HG03558 (cell line): ENCODE measurements around the gene ADCY2.

Experiments
- ATAC-seq: cut with Tn5 transposase; IDR thresholded peaks from one replicate; pipeline ENCODE4 v1.9.1; 2021; ENCODE audit warnings: moderate number of reproducible peaks; ENCODE audit not compliant: unreplicated experiment; ENCODE audit errors: extremely low read depth

Gene ADCY2

GRCh38 chr5:7686794-7687193 lies 290.9 kb downstream of the ADCY2 start:
- no peak for ATAC-seq

GRCh38 chr5:7690557-7690956 lies 294.6 kb downstream of the ADCY2 start:
- ATAC-seq: no peak

DNA sequence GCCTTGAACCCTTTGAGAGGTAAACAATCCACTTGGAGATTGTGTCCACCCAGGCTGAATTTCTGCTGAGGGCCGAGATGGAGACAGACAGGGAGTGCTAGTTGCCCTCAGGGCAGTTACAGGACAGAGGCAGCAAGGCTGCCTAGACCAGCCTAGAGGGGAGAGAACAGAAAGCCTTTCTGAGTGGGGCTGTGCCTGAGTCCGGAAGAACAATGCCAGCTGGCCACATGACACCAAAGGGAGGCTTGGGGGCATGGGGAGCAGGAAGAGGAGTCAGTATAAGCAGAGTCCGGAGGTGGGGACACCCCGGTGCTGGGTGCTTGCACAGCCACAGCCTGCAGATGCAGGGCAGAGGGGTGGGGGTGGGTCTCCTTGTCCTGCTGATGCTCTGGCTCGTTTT lies 309.3 kb downstream of the ADCY2 start:
- ATAC-seq: no peak

DNA sequence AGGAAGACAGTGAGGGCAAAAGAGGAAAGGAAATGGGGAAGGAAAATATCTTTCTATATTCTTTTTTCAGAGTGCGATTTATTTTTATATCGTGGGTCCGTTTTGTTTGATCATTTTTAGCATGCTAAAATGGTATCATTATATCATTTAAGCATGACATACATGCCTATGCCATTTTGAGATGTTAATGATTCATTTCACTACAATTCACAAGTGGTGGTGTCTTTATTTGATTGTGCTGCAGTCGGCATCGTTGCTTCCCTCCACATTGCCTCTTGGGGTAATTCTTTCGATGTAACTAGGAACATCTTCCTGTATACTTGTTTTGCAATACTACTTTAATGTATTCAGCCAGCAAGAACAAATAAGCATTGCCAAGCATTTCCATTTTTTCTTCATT lies 309.8 kb downstream of the ADCY2 start:
- ATAC-seq: no peak

DNA sequence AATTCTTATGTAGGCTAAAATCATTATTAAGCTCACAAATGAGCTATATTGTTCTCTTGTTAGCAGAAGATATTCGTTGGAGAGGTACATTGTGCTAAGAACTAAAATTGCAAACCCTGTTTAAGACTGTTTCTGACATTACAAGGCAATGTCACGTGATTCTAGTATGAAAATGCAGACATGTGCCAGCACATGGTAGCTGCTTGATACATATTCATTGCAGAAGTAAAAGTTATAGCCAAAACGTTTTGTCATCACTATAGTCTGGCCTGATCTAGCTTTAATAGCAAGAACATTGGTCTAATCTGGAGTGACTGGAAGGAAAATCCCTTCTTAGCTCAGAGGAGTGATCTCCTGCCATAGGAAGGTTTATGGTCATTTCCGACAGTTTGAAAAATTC lies 310.3 kb downstream of the ADCY2 start:
- no peak for ATAC-seq

DNA sequence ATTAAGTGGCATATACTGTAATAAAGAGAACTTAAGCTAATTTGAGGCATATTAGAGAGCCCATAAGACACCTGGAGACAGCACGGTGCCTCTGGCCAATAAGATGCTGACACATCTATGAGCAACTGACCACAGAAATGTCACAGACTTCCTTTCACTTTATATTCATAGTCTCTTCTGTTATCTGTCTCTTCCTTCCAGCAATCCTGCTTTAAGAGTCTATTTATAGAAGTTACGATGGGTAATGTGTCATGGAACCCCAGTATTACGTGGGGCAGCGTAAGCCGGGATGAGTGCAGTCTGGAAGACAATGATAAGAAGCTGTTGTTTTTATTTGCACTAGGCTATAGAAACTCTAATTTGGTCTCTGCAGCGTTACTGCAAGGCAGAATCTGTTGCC lies 318.2 kb downstream of the ADCY2 start:
- no peak for ATAC-seq

DNA sequence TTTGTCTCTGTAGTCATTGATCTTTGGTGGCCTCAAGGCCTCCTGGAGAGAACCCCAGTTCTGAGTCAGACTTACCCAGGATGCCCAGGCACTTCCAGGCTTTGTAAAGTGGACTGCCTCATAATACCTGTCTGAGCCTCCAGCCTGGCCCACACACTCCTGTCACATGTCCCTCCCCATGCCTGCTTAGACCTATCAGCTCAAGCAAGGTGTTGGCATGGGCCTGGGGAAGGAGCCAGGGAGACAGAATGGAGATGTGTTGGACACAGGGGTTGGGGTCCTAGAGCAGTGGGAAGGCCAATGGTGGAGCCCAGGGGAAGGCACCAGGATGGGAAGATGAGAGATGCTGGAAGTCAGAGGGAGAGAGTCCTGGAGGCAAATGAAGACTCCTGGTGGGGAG lies 318.8 kb downstream of the ADCY2 start:
- no peak for ATAC-seq

- no peak for ATAC-seq
Measured at GRCh38 chr5:7717691-7718090, 321.8 kb downstream of the ADCY2 start.

GRCh38 chr5:7728076-7728475 lies 332.1 kb downstream of the ADCY2 start:
- ATAC-seq: no peak

DNA sequence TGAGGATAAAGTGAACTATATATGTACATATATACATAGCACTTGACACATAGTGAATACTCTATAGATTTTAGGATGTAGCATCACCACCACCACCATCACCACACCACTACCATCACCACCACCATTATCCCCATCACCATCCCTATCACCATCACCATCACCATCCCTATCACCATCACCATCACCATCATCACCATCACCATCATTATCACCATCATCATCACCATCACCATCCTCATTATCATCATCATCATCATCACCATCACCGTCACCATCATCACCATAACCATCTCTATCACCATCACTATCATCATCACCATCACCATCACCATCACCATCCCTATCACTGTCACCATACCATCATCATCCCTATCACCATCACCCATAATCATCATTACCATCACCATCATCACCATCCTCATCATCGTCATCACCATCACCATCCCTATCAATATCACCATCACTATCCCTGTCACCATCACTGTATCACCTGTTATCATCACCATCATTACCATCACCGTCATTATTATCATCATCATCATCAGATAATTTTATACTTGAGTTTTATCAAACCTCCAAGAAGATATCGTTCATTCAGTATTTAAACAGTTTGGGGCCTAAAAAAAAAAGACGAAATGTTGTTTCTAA lies 345.6 kb downstream of the ADCY2 start:
- ATAC-seq: no peak

DNA sequence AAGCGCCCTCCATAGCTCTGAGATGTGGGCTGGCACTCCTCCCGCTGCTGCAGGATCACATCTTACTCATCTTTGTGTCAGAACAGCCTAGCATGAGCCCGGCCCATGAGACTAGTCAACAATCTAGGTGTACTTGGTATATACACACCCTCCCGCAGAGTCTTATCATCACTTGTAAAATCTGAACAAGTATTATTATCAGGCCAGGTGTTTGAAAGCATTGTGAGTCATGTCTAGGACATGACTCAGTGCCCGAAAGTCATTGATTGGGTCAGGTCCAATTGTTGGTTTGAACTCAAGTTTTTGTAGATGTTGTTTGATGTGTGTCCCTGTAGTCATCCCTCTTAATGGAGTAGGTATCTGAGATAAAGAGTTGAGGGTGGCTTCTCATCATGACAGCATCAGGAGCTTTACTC lies 346.3 kb downstream of the ADCY2 start:
- ATAC-seq: no peak

DNA sequence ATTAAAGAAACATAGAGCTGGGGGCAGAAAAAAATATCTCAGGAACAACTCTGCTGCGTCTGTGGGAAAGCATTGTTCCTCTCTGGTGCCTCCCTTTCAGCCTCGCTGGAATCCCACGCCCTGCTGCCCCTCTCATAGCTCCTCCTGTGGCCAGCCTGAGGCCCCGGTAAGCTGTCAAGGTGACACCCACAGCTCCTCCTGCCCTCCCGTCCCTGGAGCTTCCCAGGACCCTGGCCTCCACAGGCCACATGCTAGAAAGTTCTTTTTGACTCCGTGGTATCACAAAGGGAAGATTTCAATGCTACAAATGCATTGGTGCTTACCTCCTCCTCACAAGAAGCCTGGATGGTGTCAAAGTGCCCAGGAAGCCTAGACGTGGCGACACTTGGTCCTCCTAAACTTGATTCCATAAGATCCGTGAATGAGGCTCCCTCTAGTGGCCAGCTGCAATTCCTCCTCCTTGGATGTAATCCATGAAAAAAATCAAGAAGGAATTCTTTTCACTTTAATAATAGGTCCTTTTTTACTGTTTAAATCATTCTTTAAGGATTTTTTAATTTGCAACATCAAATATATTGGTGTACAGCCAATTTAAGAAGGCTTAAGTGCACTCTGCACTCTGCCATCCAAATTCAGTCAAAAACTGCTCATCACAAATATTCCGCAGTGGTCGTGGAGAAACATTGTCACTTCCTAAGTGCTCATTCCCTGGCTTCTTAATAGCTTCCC lies 350.1 kb downstream of the ADCY2 start:
- ATAC-seq: no peak

GRCh38 chr5:7747728-7748127 lies 351.8 kb downstream of the ADCY2 start:
- no peak for ATAC-seq

DNA sequence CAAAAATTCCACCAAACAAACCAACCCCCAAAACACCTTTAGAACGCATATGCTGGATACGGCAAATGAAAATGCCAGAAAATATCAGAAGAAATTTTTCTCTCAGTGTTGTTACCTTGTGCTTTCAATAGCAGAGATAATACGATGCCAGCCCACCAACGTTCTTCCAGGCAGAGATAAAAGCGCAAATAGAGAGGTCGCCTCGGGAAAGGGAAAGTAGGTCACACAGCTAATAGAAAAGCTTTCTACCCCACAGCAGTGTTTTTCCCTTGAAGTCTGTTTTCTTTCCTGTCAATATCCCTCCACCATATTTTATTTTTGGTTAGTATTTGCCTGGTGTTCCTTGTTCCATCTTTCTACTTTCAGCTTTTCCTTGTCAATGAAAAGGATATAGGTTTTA lies 353.7 kb downstream of the ADCY2 start:
- ATAC-seq: no peak

DNA sequence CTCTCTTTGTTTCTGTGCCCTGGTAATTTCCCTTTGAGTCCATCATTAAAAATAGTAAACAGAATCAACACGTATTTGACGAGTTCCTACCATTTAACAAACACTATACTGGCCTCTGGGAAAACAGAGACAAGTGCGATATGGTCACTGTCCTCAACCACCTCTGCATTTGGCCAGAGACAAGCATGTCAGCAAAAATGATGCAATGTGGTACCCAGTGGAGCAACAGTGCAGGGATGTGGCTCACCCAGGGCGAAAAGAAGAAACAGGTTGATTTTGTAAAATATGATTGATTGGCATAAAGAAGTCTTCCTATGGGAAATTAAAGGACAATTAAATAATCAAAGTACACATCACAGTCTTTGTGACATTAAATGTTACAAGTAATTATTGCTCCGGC lies 355.9 kb downstream of the ADCY2 start:
- ATAC-seq: no peak

GRCh38 chr5:7753181-7753580 lies 357.2 kb downstream of the ADCY2 start:
- ATAC-seq: no peak

DNA sequence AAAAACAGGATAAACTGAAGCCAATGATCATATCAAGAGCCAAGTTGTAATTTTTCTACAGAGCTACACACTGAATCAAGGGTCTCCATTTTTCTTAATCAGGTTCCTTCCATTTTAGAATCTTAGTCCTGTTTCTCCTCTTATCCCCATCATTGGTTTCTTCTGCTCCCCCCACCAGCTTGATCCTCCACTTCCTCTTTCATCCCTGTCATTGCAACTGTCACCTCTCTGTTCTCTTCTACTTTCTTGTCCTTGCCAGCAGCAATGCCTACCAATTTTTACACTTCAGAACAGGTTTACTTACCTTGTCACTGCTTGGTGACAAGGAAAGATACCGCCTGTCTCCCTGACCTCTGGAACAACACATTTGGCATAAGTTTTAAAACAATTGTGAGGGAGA lies 357.7 kb downstream of the ADCY2 start:
- no peak for ATAC-seq

- ATAC-seq: no peak
Measured at GRCh38 chr5:7754490-7754889, 358.6 kb downstream of the ADCY2 start.

DNA sequence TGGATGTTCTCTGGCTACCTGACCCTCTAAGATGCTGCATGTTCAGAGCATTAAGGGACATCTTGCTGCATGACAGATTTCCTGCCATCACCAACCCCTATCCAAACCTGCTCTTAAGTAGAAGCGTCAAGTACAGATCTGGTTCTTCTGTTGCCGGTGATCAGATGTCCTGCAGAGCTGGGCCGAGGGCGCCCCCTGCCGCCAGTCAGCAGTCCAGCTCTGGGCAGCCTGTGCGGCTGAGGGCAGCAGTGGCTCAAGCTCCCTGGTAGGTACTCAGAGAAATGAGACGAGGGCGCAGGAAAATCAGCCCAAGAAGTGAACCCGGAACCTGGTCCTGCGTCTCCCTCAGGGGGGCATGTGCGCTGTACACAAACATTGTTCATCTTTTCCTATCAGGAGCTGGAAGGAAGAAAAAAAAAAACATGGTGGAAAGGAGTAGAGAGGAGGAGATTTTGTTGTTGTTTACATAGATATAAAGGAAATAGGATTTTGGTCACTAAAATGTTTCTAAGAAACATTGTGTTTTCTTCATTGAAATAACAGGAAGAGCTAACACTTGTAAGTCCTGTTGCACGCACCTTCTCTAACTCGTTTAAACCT lies 359.2 kb downstream of the ADCY2 start:
- ATAC-seq: no peak

DNA sequence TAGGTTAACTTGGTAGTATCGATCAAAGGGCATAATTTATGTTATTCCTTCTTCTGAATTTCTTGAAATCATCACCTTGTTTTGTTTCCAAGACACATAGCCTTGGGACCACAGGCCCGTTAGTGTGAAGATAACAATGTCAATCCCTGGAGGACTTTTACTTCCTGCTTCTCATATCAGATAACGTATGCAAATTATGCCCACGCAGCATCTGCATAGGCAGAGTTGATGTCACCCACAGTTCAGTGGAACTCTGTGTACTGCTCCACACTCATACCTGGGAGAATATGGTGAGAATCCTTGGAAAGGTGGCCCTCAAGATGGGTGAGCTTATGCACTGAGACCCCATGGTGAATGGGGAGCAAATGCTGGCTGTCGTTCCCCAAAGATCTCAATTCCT lies 360.0 kb downstream of the ADCY2 start:
- ATAC-seq: no peak

- ATAC-seq: no peak
Measured at GRCh38 chr5:7756453-7756852, 360.5 kb downstream of the ADCY2 start.
